HepG2 (cell line): ENCODE results near the gene SLC16A3. TPM values are rescaled to one million over a fixed set of nuclear protein-coding genes. Genes with fewer than 3 reads are reported as not detected.

Source experiments
- ATAC-seq: fragments of 200-7000 bp; cut with Tn5 transposase; 3 replicates; pipeline ENCODE4 v1.9.1; 2020; ENCODE audit warnings: mild to moderate bottlenecking, moderate library complexity
- BruUV-seq: library from RNA; stranded (reverse); fragments of 400-500 nt; replicated peaks from 2 replicates; lab custom pipeline; 2021; lab: Mats Ljungman, UMichigan
- CTCF ChIA-PET: fragments of 300-600 bp; formaldehyde crosslinking; extraction: SDS; loops from one replicate; lab custom pipeline; 2021; ENCODE audit warnings: low total read pairs, inconsistent platforms, low intra/inter-chr PET ratio; lab: Yijun Ruan, JAX
- POLR2A ChIA-PET: fragments of 350-600 bp; sonication (Branson Sonifier 250); formaldehyde crosslinking; loops from one replicate; lab custom pipeline; 2020; ENCODE audit warnings: antibody characterized with exemption, inconsistent platforms; lab: Yijun Ruan, JAX
- DNase-seq: peaks from one replicate; pipeline ENCODE4 v3.0.0-alpha.2; 2015; ENCODE audit warnings: low spot score
- FAIRE-seq: peaks from 3 replicates; lab custom pipeline; 2011; peaks lifted over from hg19 to GRCh38; lab: Jason Lieb, UNC
- H2AFZ ChIP-seq: one replicate; pipeline ENCODE4 v1.6.1; 2011; ENCODE audit warnings: low read length, inconsistent platforms
- H3K27ac ChIP-seq: fragments of 300-600 bp; 3 replicates; pipeline ENCODE4 v1.8.0; 2011; ENCODE audit warnings: mixed run types, mild to moderate bottlenecking, mixed read lengths, low read length, inconsistent platforms; ENCODE audit not compliant: insufficient read depth; ENCODE audit errors: extremely low read length
- H3K27me3 ChIP-seq, 2 experiments: fragments of 200-600 bp in 1 of 2; 2 replicates in 1 of 2; 3 replicates in 1 of 2; pipeline versions ENCODE4 v1.6.0 to v1.8.0; 2011; ENCODE audit warnings: low read length in 2 of 2, mild to moderate bottlenecking in 2 of 2, moderate library complexity in 2 of 2, inconsistent platforms in 1 of 2; ENCODE audit not compliant: insufficient read depth in 2 of 2, control insufficient read depth in 1 of 2
- H3K36me3 ChIP-seq, 2 experiments: fragments of 200-600 bp in 1 of 2; replicated peaks in 1 of 2; 2 replicates in 1 of 2; 3 replicates in 1 of 2; pipeline versions ENCODE4 v1.5.1 to v1.8.0; 2011; ENCODE audit warnings: low read length in 2 of 2, inconsistent platforms in 1 of 2; ENCODE audit not compliant: insufficient read depth in 2 of 2, control insufficient read depth in 1 of 2
- H3K4me1 ChIP-seq: 2 replicates; pipeline ENCODE4 v1.5.1; 2012; ENCODE audit warnings: low read length, inconsistent platforms; ENCODE audit not compliant: insufficient read depth
- H3K4me2 ChIP-seq: 2 replicates; pipeline ENCODE4 v1.6.0; 2011; ENCODE audit warnings: low read depth, low read length, inconsistent platforms
- H3K4me3 ChIP-seq, 3 experiments: fragments of 200-600 bp in 1 of 3; sonication (generic), shearing (Covaris generic) in 1 of 3; replicated peaks in 1 of 3; 2 replicates each; pipeline ENCODE4 v1.5.1; 2011 to 2016; ENCODE audit warnings: low read length in 3 of 3, inconsistent platforms in 2 of 3, low read depth in 2 of 3, mild to moderate bottlenecking in 2 of 3, control low read depth in 1 of 3, mixed read lengths in 1 of 3; ENCODE audit not compliant: insufficient read depth in 1 of 3
- H3K79me2 ChIP-seq: one replicate; pipeline ENCODE4 v1.6.1; 2011; ENCODE audit warnings: low read length, inconsistent platforms; ENCODE audit not compliant: insufficient read depth
- H3K9ac ChIP-seq: 2 replicates; pipeline ENCODE4 v1.6.0; 2011; ENCODE audit warnings: mild to moderate bottlenecking, low read depth, low read length, inconsistent platforms; ENCODE audit not compliant: insufficient read depth
- H3K9me3 ChIP-seq: 2 replicates; pipeline ENCODE4 v1.5.1; 2012; ENCODE audit warnings: mild to moderate bottlenecking, low read length
- H4K20me1 ChIP-seq: 2 replicates; pipeline ENCODE4 v1.6.0; 2011; ENCODE audit warnings: inconsistent platforms, mild to moderate bottlenecking, low read length, moderate library complexity; ENCODE audit not compliant: insufficient read depth
- GZF1 ChIP-seq: sonication (generic); formaldehyde crosslinking; IDR thresholded peaks from 2 replicates; pipeline ENCODE4 v1.5.1; 2020; ENCODE audit warnings: mild to moderate bottlenecking, missing genetic modification reagents
- JUNB ChIP-seq: sonication (generic); formaldehyde crosslinking; IDR thresholded peaks from 2 replicates; pipeline ENCODE4 v1.8.0; 2022; ENCODE audit warnings: missing genetic modification reagents, mild to moderate bottlenecking, borderline replicate concordance
- MAFK ChIP-seq, 2 experiments: IDR thresholded peaks in 1 of 2; conservative IDR thresholded peaks in 1 of 2; 2 replicates each; pipeline ENCODE4 v1.6.1; 2011; ENCODE audit warnings: improper control_type of control experiment in 2 of 2, low read length in 2 of 2
- MTERF4 ChIP-seq: sonication (generic); formaldehyde crosslinking; IDR thresholded peaks from 2 replicates; pipeline ENCODE4 v1.8.0; 2023; ENCODE audit warnings: mild to moderate bottlenecking, missing genetic modification reagents
- MXD1 ChIP-seq: sonication (generic); formaldehyde crosslinking; IDR thresholded peaks from 2 replicates; pipeline ENCODE4 v1.4.0; 2020; ENCODE audit warnings: mild to moderate bottlenecking, missing genetic modification reagents
- NFKBIZ ChIP-seq: IDR thresholded peaks from 2 replicates; pipeline ENCODE4 v1.6.1; 2018; ENCODE audit warnings: missing genetic modification reagents, missing compliant biosample characterization
- PAF1 ChIP-seq: IDR thresholded peaks from 2 replicates; pipeline ENCODE4 v1.6.1; 2016; ENCODE audit warnings: missing genetic modification reagents, missing compliant biosample characterization
- SCMH1 ChIP-seq: sonication (generic); formaldehyde crosslinking; IDR thresholded peaks from 2 replicates; pipeline ENCODE4 v1.9.0; 2021; ENCODE audit warnings: missing genetic modification reagents, mild to moderate bottlenecking, borderline replicate concordance
- TEF ChIP-seq: sonication (generic); formaldehyde crosslinking; IDR thresholded peaks from 2 replicates; pipeline ENCODE4 v1.5.0; 2020; ENCODE audit warnings: missing genetic modification reagents
- ZNF235 ChIP-seq: sonication (generic); formaldehyde crosslinking; IDR thresholded peaks from 2 replicates; pipeline ENCODE4 v1.8.1; 2023; ENCODE audit warnings: mild to moderate bottlenecking, missing genetic modification reagents, borderline replicate concordance
- ZNF33B ChIP-seq: sonication (generic); formaldehyde crosslinking; IDR thresholded peaks from 2 replicates; pipeline ENCODE4 v1.5.1; 2020; ENCODE audit warnings: mild to moderate bottlenecking, missing genetic modification reagents
- ZNF484 ChIP-seq: sonication (generic); formaldehyde crosslinking; IDR thresholded peaks from 2 replicates; pipeline ENCODE4 v1.5.1; 2020; ENCODE audit warnings: mild to moderate bottlenecking, low read depth, missing genetic modification reagents, borderline replicate concordance
- ZNF776 ChIP-seq: sonication (generic); formaldehyde crosslinking; IDR thresholded peaks from 2 replicates; pipeline ENCODE4 v1.4.0; 2020; ENCODE audit warnings: mild to moderate bottlenecking, missing genetic modification reagents
- ZSCAN20 ChIP-seq: sonication (generic); formaldehyde crosslinking; IDR thresholded peaks from 2 replicates; pipeline ENCODE4 v1.4.0; 2020; ENCODE audit warnings: missing genetic modification reagents, mild to moderate bottlenecking, borderline replicate concordance
- ZSCAN21 ChIP-seq: sonication (generic); formaldehyde crosslinking; IDR thresholded peaks from 2 replicates; pipeline ENCODE4 v1.8.0; 2022; ENCODE audit warnings: mild to moderate bottlenecking, missing genetic modification reagents, moderate library complexity, borderline replicate concordance
- WGBS: methylation state at CpG from one replicate; pipeline ENCODE4 v1.1.6; 2017; ENCODE audit warnings: low lambda C conversion rate; 5-methylcytosine and 5-hydroxymethylcytosine counted together
- in situ Hi-C: cut with HindIII; loops from 2 replicates; pipeline ENCODE4 v1.10.0; 2017; ENCODE audit warnings: low pct_unique_long_range_greater_than_20kb; ENCODE audit not compliant: extremely low pct_ligation_motif_present
- intact Hi-C: fragments of 100-400 bp; cut with micrococcal nuclease; formaldehyde crosslinking; loops from one replicate; pipeline ENCODE4 v1.10.0; 2022; ENCODE audit not compliant: unreplicated experiment
- polyA plus RNA-seq, 8 experiments: library from polyadenylated mRNA; depleted of rRNA in 3 of 8; stranded (reverse) in 7 of 8; unstranded in 1 of 8; fragments of >200 nt; fragmentation: Illumina TruSeq in 4 of 8; extraction: Trizol in 4 of 8; gene quantifications; 2 replicates each; pipeline versions ENCODE4 v1.2.1 to v1.2.3, GENCODE V29; 2011 to 2016; ENCODE audit warnings: low read depth in 4 of 8, missing spikeins in 1 of 8, mixed read lengths in 1 of 8; ENCODE audit not compliant: insufficient read depth in 1 of 8
- total RNA-seq, 5 experiments: library from RNA; depleted of rRNA; stranded (reverse); fragments of >200 nt; fragmentation: Illumina TruSeq; extraction: Trizol; gene quantifications; 2 replicates each; pipeline ENCODE4 v1.2.3, GENCODE V29; 2016; ENCODE audit warnings: low read depth in 1 of 5

SLC16A3 gene
- total and polyA plus RNA-seq, 2 of the 13 experiments (the other 11 are each of a cell fraction or from before 2014, with no cell fraction given) = 242 to 349 TPM

DNA sequence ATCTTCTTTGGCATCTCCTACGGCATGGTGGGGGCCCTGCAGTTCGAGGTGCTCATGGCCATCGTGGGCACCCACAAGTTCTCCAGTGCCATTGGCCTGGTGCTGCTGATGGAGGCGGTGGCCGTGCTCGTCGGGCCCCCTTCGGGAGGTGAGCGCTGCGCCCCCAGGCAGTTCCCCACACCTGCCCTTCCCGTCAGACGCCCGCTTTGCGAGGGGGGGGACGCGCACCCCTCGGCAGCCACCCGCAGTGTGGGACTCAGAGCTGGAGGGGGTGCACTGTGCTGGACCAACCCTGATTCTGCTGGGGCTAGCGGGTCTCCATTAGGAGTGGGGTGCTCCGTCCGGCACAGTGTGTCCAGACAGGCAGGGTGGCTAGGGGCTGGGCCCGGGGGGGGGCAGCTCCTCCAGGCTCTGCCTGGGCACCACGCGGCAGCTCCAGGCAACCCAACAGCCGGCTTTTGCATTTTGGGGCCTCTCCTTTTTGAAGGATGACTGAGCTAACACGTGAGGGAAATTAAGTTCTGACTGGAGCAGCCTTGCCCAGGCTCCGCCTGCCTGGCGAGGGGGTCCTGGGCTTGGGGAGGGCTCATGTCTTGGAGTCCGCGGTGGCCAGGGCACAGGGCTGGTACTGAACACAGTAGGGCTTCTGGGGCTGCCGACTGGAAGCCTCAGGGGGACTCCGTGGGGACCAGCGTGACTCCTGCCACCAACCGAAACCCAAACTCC, 9.1 kb downstream of the SLC16A3 start (continued):
- no peak for TF ChIP-seq ZSCAN21 (CRISPR knock-in tag)

DNA sequence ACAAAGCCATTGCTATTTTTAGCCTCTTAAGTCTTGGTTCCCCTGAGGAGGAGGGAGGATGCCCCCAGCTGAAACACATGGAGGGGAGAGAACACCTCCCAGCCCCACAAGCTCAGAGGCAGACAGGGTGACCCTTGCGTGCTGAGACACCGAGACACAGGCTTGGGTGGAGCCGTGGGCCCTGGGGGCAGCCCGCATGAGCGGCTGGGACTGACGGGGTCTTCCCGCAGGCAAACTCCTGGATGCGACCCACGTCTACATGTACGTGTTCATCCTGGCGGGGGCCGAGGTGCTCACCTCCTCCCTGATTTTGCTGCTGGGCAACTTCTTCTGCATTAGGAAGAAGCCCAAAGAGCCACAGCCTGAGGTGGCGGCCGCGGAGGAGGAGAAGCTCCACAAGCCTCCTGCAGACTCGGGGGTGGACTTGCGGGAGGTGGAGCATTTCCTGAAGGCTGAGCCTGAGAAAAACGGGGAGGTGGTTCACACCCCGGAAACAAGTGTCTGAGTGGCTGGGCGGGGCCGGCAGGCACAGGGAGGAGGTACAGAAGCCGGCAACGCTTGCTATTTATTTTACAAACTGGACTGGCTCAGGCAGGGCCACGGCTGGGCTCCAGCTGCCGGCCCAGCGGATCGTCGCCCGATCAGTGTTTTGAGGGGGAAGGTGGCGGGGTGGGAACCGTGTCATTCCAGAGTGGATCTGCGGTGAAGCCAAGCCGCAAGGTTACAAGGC, 9.8 kb downstream of the SLC16A3 start:
- H3K27me3 ChIP-seq = no peaks in the 10 kb centered on the region
- no peak overlapping the region; a peak in 1 of 6 replicates for H3K4me3 ChIP-seq
- H2AFZ ChIP-seq = no peak overlapping the region
- H3K27ac ChIP-seq = peak overlapping the region; percentile 11
- in situ Hi-C loops = no loop called here
- 85% methylated on average over 32 of the region's 33 CpGs for WGBS
- H3K4me1 ChIP-seq = peaks cover 99% of the 10 kb centered on the region
- TSS peak; percentile 39 for BruUV-seq
- ATAC-seq (no peak), FAIRE-seq (no peak), DNase-seq (no peak)
- POLR2A ChIA-PET = interaction anchor here (1.2 to 5.1 kb wide), 4 partner anchors 8 to 88 kb away, joined by 3 to 96 read pairs (median 22); partner anchors contain the start of gene SLC16A3
- no peaks in the 10 kb centered on the region for H3K9me3 ChIP-seq
- intact Hi-C loops = loop anchor here (10.0 kb wide), 1 partner anchor 134 kb away; no protein-coding TSS in a partner anchor
- peaks cover 32% of the 10 kb centered on the region for H3K79me2 ChIP-seq
- no peak overlapping the region for H3K9ac ChIP-seq
- H3K4me2 ChIP-seq = no peak overlapping the region
- CTCF ChIA-PET = no interaction called here
- peaks cover 32 to 40% of the 10 kb centered on the region in 2 experiments for H3K36me3 ChIP-seq
- peaks cover 96% of the 10 kb centered on the region for H4K20me1 ChIP-seq
- TF ChIP-seq MTERF4 (CRISPR knock-in tag) (no peak), MAFK (conservative IDR thresholded peaks at IDR 0.05 in 1 of 2, IDR thresholded peaks at IDR 0.05 in 1 of 2; ENCODE audit: low read length in 2 of 2) (no peak), TEF (CRISPR knock-in tag) (no peak), MXD1 (no peak), ZNF484 (no peak), JUNB (no peak), ZNF235 (CRISPR knock-in tag) (no peak), ZNF33B (CRISPR knock-in tag) (no peak), NFKBIZ (CRISPR knock-in tag) (no peak), GZF1 (CRISPR knock-in tag) (0 out of 2 replicates have a peak, but pooled peaks have one; percentile 32), ZNF776 (0 out of 2 replicates have a peak, but pooled peaks have one; percentile 8), ZSCAN20 (CRISPR knock-in tag) (no peak), SCMH1 (CRISPR knock-in tag) (no peak), PAF1 (CRISPR knock-in tag) (0 out of 2 replicates have a peak, but pooled peaks have one; percentile 33)
